MG63 (cell line): Measurements from ENCODE around the gene CEACAM4. TPM values are rescaled to one million over a fixed set of nuclear protein-coding genes. Genes with fewer than 3 reads are reported as not detected.

Source experiments
- DNase-seq: peaks from one replicate; pipeline ENCODE4 v3.0.0-alpha.2; 2020
- H3K27me3 ChIP-seq: fragments of 250-450 bp; sonication (Bioruptor Pico); 2 replicates; pipeline ENCODE4 v1.5.1; 2020; ENCODE audit warnings: mild to moderate bottlenecking, moderate library complexity
- H3K36me3 ChIP-seq: fragments of 250-450 bp; sonication (Bioruptor Pico); 2 replicates; pipeline ENCODE4 v1.5.1; 2020; ENCODE audit warnings: mild to moderate bottlenecking, moderate library complexity
- H3K4me3 ChIP-seq: fragments of 250-450 bp; sonication (Bioruptor Pico); 2 replicates; pipeline ENCODE4 v1.5.1; 2020; ENCODE audit warnings: mild to moderate bottlenecking, moderate library complexity
- H3K9me3 ChIP-seq: fragments of 250-450 bp; sonication (Bioruptor Pico); 2 replicates; pipeline ENCODE4 v1.5.1; 2020; ENCODE audit warnings: mild to moderate bottlenecking, moderate library complexity
- total RNA-seq: library from RNA; depleted of rRNA; stranded (reverse); fragments of >200 nt; shearing (Covaris generic); gene quantifications from 2 replicates; pipeline ENCODE4 v1.2.3, GENCODE V29; 2014; ENCODE audit warnings: low replicate concordance; rRNA removed

The CEACAM4 gene
- total RNA-seq, 1 experiment from 2014 or later = not detected

DNA sequence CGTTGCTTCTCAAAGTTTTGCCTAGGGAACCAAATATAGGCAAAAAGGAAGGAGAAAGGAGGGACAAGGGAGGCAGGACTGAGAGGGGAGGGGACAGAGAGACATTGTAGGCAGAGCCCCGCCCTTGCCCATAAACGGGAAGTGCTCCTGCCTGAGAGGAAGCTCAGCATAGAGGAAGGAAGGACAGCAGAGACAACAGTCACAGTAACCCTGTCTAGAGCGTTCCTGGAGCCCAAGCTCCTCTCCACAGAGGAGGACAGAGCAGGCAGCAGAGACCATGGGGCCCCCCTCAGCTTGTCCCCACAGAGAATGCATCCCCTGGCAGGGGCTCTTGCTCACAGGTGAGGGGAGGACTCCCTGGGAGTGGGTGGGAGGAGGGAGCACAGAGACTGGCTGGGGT lies 50.9 kb downstream of the CEACAM4 start, which contains the start of gene CEACAM21:
Gene CEACAM21 (plus strand): TSS at position 169 of the 400 bp plus-strand sequence. CDS start 109 bp downstream, at position 278.
- Histone ChIP-seq H3K9me3 (peaks cover 2% of the 10 kb centered on the region; the same call in 1 of the 2 replicates), H3K4me3 (no peak within 1 kb of the TSS), H3K36me3 (no peaks in the 10 kb centered on the region), H3K27me3 (peaks cover 5% of the 10 kb centered on the region; the same call in 1 of the 2 replicates)
- no peak for DNase-seq

GRCh38 chr19:41570639-41571112 lies 56.2 kb downstream of the CEACAM4 start:
- Histone ChIP-seq H3K27me3 (peaks cover 40% of the 10 kb centered on the region), H3K36me3 (no peaks in the 10 kb centered on the region)
- peak; percentile 52 for DNase-seq

DNA sequence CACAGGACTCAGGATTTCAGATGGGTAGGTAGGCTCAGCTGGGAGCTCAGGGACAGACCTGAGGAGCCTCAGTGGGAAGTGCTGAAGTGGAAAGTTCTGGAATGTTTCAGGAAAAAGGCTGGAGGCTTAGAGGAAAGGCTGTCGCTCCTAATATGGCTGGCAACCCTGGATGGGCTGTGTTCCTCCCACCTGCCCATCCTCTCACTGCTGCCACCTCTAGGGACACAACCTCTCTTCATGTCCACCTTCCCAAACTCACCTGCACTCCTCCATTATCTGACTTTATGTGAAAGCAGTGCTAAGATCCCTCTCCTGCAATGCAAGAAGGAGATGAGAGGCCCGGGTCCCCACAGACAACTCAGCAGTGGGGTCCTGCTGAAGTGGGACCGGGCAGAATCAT lies 56.7 kb downstream of the CEACAM4 start:
- Histone ChIP-seq H3K4me3 (no peak overlapping the region), H3K36me3 (no peaks in the 10 kb centered on the region), H3K27me3 (peaks cover 45% of the 10 kb centered on the region), H3K9me3 (0 out of 2 replicates have a peak, but pooled peaks cover 3% of the 10 kb centered on the region)
- DNase-seq = no peak

More at GRCh38 chr19:41570639-41571112, 56.2 kb downstream of the CEACAM4 start:
- Histone ChIP-seq H3K4me3 (no peak overlapping the region), H3K9me3 (0 out of 2 replicates have a peak, but pooled peaks cover 3% of the 10 kb centered on the region)

DNA sequence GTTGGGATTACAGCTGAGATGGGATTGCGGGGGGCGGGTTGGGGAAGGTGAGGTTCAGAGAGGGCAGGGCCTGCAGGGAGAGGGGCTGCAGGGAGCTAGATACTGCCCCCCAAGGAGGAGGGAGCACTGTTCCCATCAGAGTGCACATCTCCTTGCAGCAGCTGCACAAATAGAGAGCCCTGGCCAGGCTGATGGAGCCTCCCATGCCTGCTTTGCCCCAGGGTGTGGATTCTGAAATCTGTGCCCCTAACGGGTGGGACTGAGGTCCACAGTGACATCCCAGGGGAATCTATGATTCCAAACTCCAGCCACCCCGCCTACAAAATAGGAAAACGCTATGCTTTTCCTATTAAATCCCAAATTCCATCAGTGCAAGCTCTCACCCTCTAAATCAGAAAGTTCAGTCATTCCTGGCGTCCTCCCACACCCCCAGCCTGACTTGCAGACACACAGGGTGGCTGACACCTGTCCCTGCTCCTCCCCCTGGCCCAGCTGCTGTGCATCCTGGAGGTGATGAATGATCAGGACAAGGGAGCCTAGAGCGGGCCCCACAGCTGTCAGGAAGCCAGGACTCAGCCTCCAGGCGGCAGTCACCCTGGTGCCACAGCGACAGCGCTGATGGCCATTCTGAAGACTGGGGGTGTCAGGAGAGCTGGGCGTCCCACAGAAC lies 57.3 kb downstream of the CEACAM4 start:
- Histone ChIP-seq H3K36me3 (no peaks in the 10 kb centered on the region), H3K27me3 (peaks cover 50% of the 10 kb centered on the region), H3K9me3 (0 out of 2 replicates have a peak, but pooled peaks cover 3% of the 10 kb centered on the region), H3K4me3 (no peak overlapping the region)
- DNase-seq = no peak

Other genes starting within 250 kb of the CEACAM4 start
- 64.6 and 95.3 TPM in 2 replicates for gene EXOSC5, start 229.7 kb downstream of the CEACAM4 start, total RNA-seq
- 22.0 and 58.6 TPM in 2 replicates for gene BCKDHA, start 229.3 kb downstream of the CEACAM4 start, total RNA-seq
- gene B3GNT8, start 199.7 kb downstream of the CEACAM4 start, total RNA-seq = not detected in 2 replicates
- gene DMAC2, start 187.2 kb downstream of the CEACAM4 start, total RNA-seq = 37.6 and 56.2 TPM in 2 replicates
- not detected in 2 replicates for gene ERICH4, start 183.9 kb downstream of the CEACAM4 start, total RNA-seq
- gene CEACAM21, start 50.9 kb downstream of the CEACAM4 start, total RNA-seq = not detected in 2 replicates
- gene CEACAM7, start 61.2 kb upstream of the CEACAM4 start, total RNA-seq = not detected in 2 replicates
- gene CEACAM5, start 81.6 kb upstream of the CEACAM4 start, total RNA-seq = not detected in 2 replicates
- not detected in 2 replicates for gene CEACAM6, start 128.5 kb upstream of the CEACAM4 start, total RNA-seq
- gene CEACAM3, start 169.5 kb upstream of the CEACAM4 start, total RNA-seq = not detected in 2 replicates
- not detected in 2 replicates for gene LYPD4, start 217.6 kb upstream of the CEACAM4 start, total RNA-seq
- gene DMRTC2, start 218.0 kb upstream of the CEACAM4 start, total RNA-seq = not detected in 2 replicates
- 1,133 and 2,559 TPM in 2 replicates for gene RPS19, start 233.2 kb upstream of the CEACAM4 start, total RNA-seq